SK-N-SH (cell line): Measurements from ENCODE around the gene TOPAZ1. TPM values are rescaled to one million over a fixed set of nuclear protein-coding genes. Genes with fewer than 3 reads are reported as not detected.

ENCODE experiments used
- CTCF ChIA-PET: fragments of 300-600, 350-600 bp; formaldehyde crosslinking; extraction: SDS; loops from one replicate; lab custom pipeline; 2021; lab: Yijun Ruan, JAX
- POLR2A ChIA-PET: fragments of 350-600 bp; sonication (Branson Sonifier 250); formaldehyde crosslinking; extraction: SDS; loops from one replicate; lab custom pipeline; 2020; ENCODE audit warnings: antibody characterized with exemption, inconsistent platforms; lab: Yijun Ruan, JAX
- DNase-seq: peaks from one replicate; pipeline ENCODE4 v3.0.0; 2012
- H2AFZ ChIP-seq: fragments of 200-600 bp; sonication (generic); 2 replicates; pipeline ENCODE4 v1.8.1; 2016; ENCODE audit warnings: antibody characterized with exemption, mild to moderate bottlenecking, low read depth
- H3F3A ChIP-seq: fragments of 200-600 bp; sonication (generic); replicated peaks from 2 replicates; pipeline ENCODE3; 2016; ENCODE audit warnings: antibody characterized with exemption, mild to moderate bottlenecking; ENCODE audit not compliant: insufficient read depth
- H3K27ac ChIP-seq, 2 experiments: fragments of 200-500 bp in 1 of 2; fragments of 200-600 bp in 1 of 2; sonication (Bioruptor generic) in 1 of 2; sonication (generic), shearing (Covaris generic) in 1 of 2; 2 replicates each; pipeline versions ENCODE4 v1.5.1 to v1.6.1; 2014 to 2016; ENCODE audit warnings: low read depth in 2 of 2, inconsistent platforms in 1 of 2, low read length in 1 of 2, mild to moderate bottlenecking in 1 of 2, mixed read lengths in 1 of 2
- H3K27me3 ChIP-seq: fragments of 200-600 bp; sonication (generic), shearing (Covaris generic); 2 replicates; pipeline ENCODE4 v1.6.1; 2016; ENCODE audit warnings: mixed run types; ENCODE audit not compliant: insufficient read depth
- H3K36me3 ChIP-seq, 2 experiments: fragments of 200-500 bp in 1 of 2; fragments of 200-600 bp in 1 of 2; sonication (Bioruptor generic) in 1 of 2; sonication (generic) in 1 of 2; replicated peaks in 1 of 2; 2 replicates each; pipeline versions ENCODE3 to v1.5.1; 2014 to 2016; ENCODE audit warnings: low read length in 1 of 2, mild to moderate bottlenecking in 1 of 2; ENCODE audit not compliant: insufficient read depth in 2 of 2, control insufficient read depth in 1 of 2
- H3K4me1 ChIP-seq, 2 experiments: fragments of 200-500 bp in 1 of 2; fragments of 200-600 bp in 1 of 2; sonication (Bioruptor generic) in 1 of 2; sonication (generic), shearing (Covaris generic) in 1 of 2; 2 replicates each; pipeline versions ENCODE4 v1.5.1 to v1.6.1; 2014 to 2016; ENCODE audit warnings: low read depth in 1 of 2, low read length in 1 of 2, mixed run types in 1 of 2; ENCODE audit not compliant: insufficient read depth in 2 of 2, control insufficient read depth in 1 of 2
- H3K4me2 ChIP-seq: fragments of 200-600 bp; sonication (generic), shearing (Covaris generic); 2 replicates; pipeline ENCODE4 v1.6.1; 2017; ENCODE audit warnings: mixed run types
- H3K4me3 ChIP-seq, 2 experiments: fragments of 200-500 bp in 1 of 2; fragments of 200-600 bp in 1 of 2; sonication (Bioruptor generic) in 1 of 2; sonication (generic), shearing (Covaris generic) in 1 of 2; 2 replicates each; pipeline versions ENCODE4 v1.5.1 to v1.8.1; 2014 to 2016; ENCODE audit warnings: low read depth in 2 of 2, inconsistent platforms in 1 of 2, low read length in 1 of 2, mild to moderate bottlenecking in 1 of 2, mixed read lengths in 1 of 2, moderate library complexity in 1 of 2
- H3K79me2 ChIP-seq: fragments of 200-600 bp; sonication (generic); 2 replicates; pipeline ENCODE4 v1.8.1; 2017; ENCODE audit warnings: mild to moderate bottlenecking; ENCODE audit not compliant: insufficient read depth
- H3K9ac ChIP-seq: fragments of 200-600 bp; sonication (generic); 2 replicates; pipeline ENCODE4 v1.6.1; 2017; ENCODE audit warnings: mixed run types
- H3K9me2 ChIP-seq: fragments of 200-600 bp; sonication (generic); 2 replicates; pipeline ENCODE4 v1.6.1; 2017; ENCODE audit warnings: mixed run types
- H3K9me3 ChIP-seq: fragments of 200-600 bp; sonication (generic); 2 replicates; pipeline ENCODE4 v1.6.1; 2017; ENCODE audit warnings: mixed run types, mild to moderate bottlenecking, moderate library complexity
- H4K20me1 ChIP-seq: fragments of 200-600 bp; sonication (generic); 2 replicates; pipeline ENCODE4 v1.6.1; 2017; ENCODE audit warnings: mild to moderate bottlenecking, mixed run types; ENCODE audit not compliant: insufficient read depth
- CTCF ChIP-seq: fragments of 200-600 bp; sonication (generic); IDR thresholded peaks from 2 replicates; pipeline ENCODE4 v1.6.1; 2017; ENCODE audit warnings: antibody characterized with exemption, mild to moderate bottlenecking, moderate library complexity
- FOSL2 ChIP-seq: IDR thresholded peaks from 2 replicates; pipeline ENCODE4 v1.4.0; 2012; ENCODE audit warnings: low read depth, mild to moderate bottlenecking, moderate library complexity, borderline replicate concordance
- FOXM1 ChIP-seq: IDR thresholded peaks from 2 replicates; pipeline ENCODE4 v1.4.0; 2012; ENCODE audit warnings: low read depth, mild to moderate bottlenecking
- JUND ChIP-seq: IDR thresholded peaks from 2 replicates; pipeline ENCODE4 v1.4.0; 2012
- PBX3 ChIP-seq: IDR thresholded peaks from 2 replicates; pipeline ENCODE4; 2012
- RAD21 ChIP-seq: IDR thresholded peaks from 2 replicates; pipeline ENCODE4 v1.6.1; 2012; ENCODE audit warnings: mild to moderate bottlenecking, low read length
- RCOR1 ChIP-seq: fragments of 150-350 bp; IDR thresholded peaks from 2 replicates; pipeline ENCODE4 v1.6.1; 2017; ENCODE audit warnings: antibody characterized with exemption, low read length
- RFX5 ChIP-seq: IDR thresholded peaks from 2 replicates; pipeline ENCODE4 v1.6.1; 2012; ENCODE audit warnings: mild to moderate bottlenecking, improper control_type of control experiment, low read length
- SMC3 ChIP-seq: IDR thresholded peaks from 2 replicates; pipeline ENCODE4 v1.6.1; 2012; ENCODE audit warnings: low read depth, low read length, improper control_type of control experiment
- TAF1 ChIP-seq: IDR thresholded peaks from 2 replicates; pipeline ENCODE4 v1.6.1; 2012; ENCODE audit warnings: low read depth, mild to moderate bottlenecking, low read length, moderate library complexity, borderline replicate concordance
- TCF12 ChIP-seq: IDR thresholded peaks from 2 replicates; pipeline ENCODE4 v1.4.0; 2012
- USF1 ChIP-seq: IDR thresholded peaks from 2 replicates; pipeline ENCODE4 v1.4.0; 2012; ENCODE audit warnings: low read depth, borderline replicate concordance
- YY1 ChIP-seq: IDR thresholded peaks from 2 replicates; pipeline ENCODE4 v1.4.0; 2012; ENCODE audit warnings: low read depth, mild to moderate bottlenecking
- ZBTB33 ChIP-seq: IDR thresholded peaks from 2 replicates; pipeline ENCODE4 v1.4.0; 2012; ENCODE audit warnings: low read depth, borderline replicate concordance
- WGBS: methylation state at CpG from one replicate; pipeline ENCODE4 v1.1.6; 2017; ENCODE audit warnings: low lambda C conversion rate; 5-methylcytosine and 5-hydroxymethylcytosine counted together
- polyA plus RNA-seq, 3 experiments: library from polyadenylated mRNA; depleted of rRNA; stranded (reverse); fragments of >200 nt; gene quantifications; 2 replicates each; pipeline ENCODE4 v1.2.3, GENCODE V29; 2012

The TOPAZ1 gene
- polyA plus RNA-seq, 1 of the 3 experiments (the other 2 are of a cell fraction), result not detected

- CTCF ChIA-PET, result interaction anchor here (0.6 to 3.8 kb wide), 23 partner anchors 9 to 762 kb away, joined by 3 to 36 read pairs (median 4); no protein-coding TSS in a partner anchor
- no peak overlapping the region for H3K27ac ChIP-seq
- no peaks in the 10 kb centered on the region for H4K20me1 ChIP-seq
- no peaks in the 10 kb centered on the region for H3K27me3 ChIP-seq
- H3K36me3 ChIP-seq, result no peaks in the 10 kb centered on the region
- H3K9ac ChIP-seq, result no peak overlapping the region
- no peaks in the 10 kb centered on the region for H3K79me2 ChIP-seq
- POLR2A ChIA-PET, result no interaction called here
- H3K4me3 ChIP-seq, result no peak overlapping the region
- DNase-seq, result peak; percentile 67
- TF ChIP-seq RAD21 (peak; percentile 67), FOSL2 (peak; percentile 95), RCOR1 (no peak), CTCF (peak; percentile 81), PBX3 (0 out of 2 replicates have a peak, but pooled peaks have one; percentile 40), JUND (peak; percentile 94), TCF12 (0 out of 2 replicates have a peak, but pooled peaks have one; percentile 28), YY1 (no peak), SMC3 (peak; percentile 50), TAF1 (no peak), USF1 (no peak), RFX5 (no peak), FOXM1 (no peak), ZBTB33 (no peak)
- no peaks in the 10 kb centered on the region for H3K9me3 ChIP-seq
- 51% methylated on average over 16 of the region's 16 CpGs for WGBS
- no peaks in the 10 kb centered on the region for H3K9me2 ChIP-seq
- no peaks in the 10 kb centered on the region; a peak in 1 of 4 replicates for H3K4me1 ChIP-seq
- H3K4me2 ChIP-seq, result peak overlapping the region; percentile 1; the same call in 1 of the 2 replicates
- H3F3A ChIP-seq, result no peaks in the 10 kb centered on the region
- peak overlapping the region; percentile 5; the same call in 1 of the 2 replicates for H2AFZ ChIP-seq
These were observed 5.8 kb upstream of the TOPAZ1 start for GRCh38 chr3:44235604-44236484.
